CD4-positive, alpha-beta T cell treated with Interleukin-17A for 4 hours (primary cell): ENCODE data around the gene PPP1R15B.

Source experiments
- DNase-seq: peaks from one replicate; pipeline ENCODE4 v3.0.0-alpha.2; 2020; ENCODE audit warnings: mixed read lengths

The PPP1R15B gene

GRCh38 chr1:204411451-204412204 lies at the start of gene PPP1R15B:
PPP1R15B (minus strand) TSS chr1:204411817; CDS start chr1:204411411, 406 bp downstream.
- peak; percentile 98 for DNase-seq

GRCh38 chr1:204460346-204460745 lies 48.7 kb upstream of the PPP1R15B start:
- DNase-seq: no peak

GRCh38 chr1:204459706-204460105 lies 48.1 kb upstream of the PPP1R15B start:
- no peak for DNase-seq

GRCh38 chr1:204457666-204458065 lies 46.0 kb upstream of the PPP1R15B start:
- DNase-seq: no peak

GRCh38 chr1:204456826-204457442 lies 45.3 kb upstream of the PPP1R15B start:
- DNase-seq: no peak

- DNase-seq: no peak
Observed at GRCh38 chr1:204455831-204456145, 44.2 kb upstream of the PPP1R15B start.

- DNase-seq: no peak
Observed at GRCh38 chr1:204455063-204455830, 43.6 kb upstream of the PPP1R15B start.

- DNase-seq: no peak
Observed at GRCh38 chr1:204454476-204454875, 42.9 kb upstream of the PPP1R15B start.

- peak; percentile 71 for DNase-seq
Observed at GRCh38 chr1:204453141-204453772, 41.6 kb upstream of the PPP1R15B start.

GRCh38 chr1:204451352-204452124 lies 39.9 kb upstream of the PPP1R15B start:
- no peak for DNase-seq

- no peak for DNase-seq
Observed at GRCh38 chr1:204450461-204451257, 39.0 kb upstream of the PPP1R15B start.

GRCh38 chr1:204449678-204450280 lies 38.2 kb upstream of the PPP1R15B start:
- no peak for DNase-seq

GRCh38 chr1:204448991-204449677 lies 37.5 kb upstream of the PPP1R15B start:
- no peak for DNase-seq

- DNase-seq: no peak
Observed at GRCh38 chr1:204448344-204448964, 36.8 kb upstream of the PPP1R15B start.

GRCh38 chr1:204447736-204448135 lies 36.1 kb upstream of the PPP1R15B start:
- no peak for DNase-seq

- DNase-seq: no peak
Observed at GRCh38 chr1:204447190-204447589, 35.6 kb upstream of the PPP1R15B start.

- DNase-seq: peak; percentile 84
Observed at GRCh38 chr1:204446413-204447111, 34.9 kb upstream of the PPP1R15B start.

- peak; percentile 61 for DNase-seq
Observed at GRCh38 chr1:204445860-204446412, 34.3 kb upstream of the PPP1R15B start.
